NCI-H2171 (cell line): ENCODE data around the gene HHIP.

ENCODE experiments used
- DNase-seq: peaks from one replicate; lab custom pipeline; 2025; lab: John Stamatoyannopoulos, UW

The HHIP gene

DNA sequence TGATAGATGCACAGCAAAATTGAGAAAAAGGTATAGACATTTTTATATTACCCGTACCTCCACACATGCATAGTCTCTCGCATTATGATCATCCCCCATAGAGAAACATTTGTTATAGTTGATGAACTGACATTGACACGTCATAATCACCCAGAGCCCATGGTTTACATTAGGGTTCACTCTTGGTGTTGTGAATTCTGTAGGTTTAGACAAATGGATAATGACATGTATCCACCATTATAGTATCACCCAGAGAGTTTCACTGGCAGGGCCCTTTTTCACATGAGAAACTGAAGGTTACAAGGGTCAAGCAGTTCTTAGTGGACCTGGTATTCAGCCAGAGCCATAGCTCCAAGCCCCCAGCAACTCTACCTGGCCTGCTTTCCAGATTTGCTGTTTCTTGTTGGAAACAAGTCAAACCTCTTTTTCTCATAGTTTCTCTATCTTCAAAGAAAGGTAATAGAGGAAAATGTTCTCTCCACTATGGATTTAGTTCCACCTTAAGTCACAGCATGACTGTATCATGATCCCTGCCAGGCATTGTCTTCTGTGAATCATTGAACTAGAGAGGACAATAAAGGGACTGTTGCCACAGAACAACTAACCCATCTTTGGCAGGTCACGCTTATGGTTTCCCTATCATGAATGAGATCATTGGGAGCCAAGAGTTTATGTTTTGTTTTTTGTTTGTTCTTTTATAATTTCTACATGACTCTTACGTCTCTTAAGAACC, 64.0 kb downstream of the HHIP start:
- no peak for DNase-seq

DNA sequence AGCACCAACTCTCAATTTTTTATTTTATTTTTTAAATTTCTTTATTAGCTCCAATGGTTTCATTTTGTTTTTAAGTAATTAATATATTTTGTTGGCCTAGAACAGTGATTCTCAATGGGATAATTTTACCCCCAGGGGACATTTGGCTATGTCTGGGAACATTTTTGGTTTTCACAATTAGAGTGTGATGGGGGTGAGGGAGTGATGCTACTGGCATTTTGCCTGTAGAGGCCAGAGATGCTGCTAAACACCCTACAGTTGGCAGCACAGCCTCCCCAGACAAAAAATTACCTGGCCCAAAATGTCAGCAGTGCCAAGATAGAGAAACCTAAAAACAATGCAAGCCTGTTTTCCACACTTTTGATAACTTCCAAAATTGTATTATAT, 64.6 kb downstream of the HHIP start:
- no peak for DNase-seq

DNA sequence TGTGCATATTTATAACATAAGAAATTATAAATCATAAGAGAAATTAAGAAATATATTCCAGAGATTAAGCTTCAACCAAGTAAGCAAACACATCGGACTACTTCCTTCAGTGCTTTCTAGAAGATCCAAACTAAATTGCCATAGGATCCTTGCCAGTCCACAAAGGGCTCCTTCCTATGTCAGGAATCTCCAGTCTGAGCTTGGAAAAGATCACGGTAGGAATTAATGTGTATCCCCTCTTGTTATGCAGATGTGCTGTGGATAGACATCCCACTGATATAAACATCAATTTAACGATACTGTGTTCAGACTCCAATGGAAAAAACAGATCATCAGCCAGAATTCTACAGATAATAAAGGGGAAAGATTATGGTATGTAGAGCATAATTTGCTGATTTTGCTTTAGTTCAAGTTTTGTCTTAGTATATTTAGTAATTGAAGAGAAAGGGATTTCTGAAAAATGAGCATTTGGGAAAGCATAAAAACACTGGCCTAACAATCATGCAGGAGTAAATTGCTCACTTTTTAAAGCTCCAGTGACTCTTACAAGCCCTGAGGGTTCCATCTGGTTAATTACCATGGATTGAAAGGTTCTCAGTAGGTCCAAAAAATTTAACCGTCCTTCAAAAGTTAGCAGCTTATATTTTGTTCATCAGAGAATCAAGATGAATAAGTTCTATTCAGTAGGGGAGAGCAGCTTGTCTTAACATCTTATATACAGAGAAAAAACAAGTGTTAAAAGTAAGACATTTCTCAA, 65.9 kb downstream of the HHIP start:
- no peak for DNase-seq

DNA sequence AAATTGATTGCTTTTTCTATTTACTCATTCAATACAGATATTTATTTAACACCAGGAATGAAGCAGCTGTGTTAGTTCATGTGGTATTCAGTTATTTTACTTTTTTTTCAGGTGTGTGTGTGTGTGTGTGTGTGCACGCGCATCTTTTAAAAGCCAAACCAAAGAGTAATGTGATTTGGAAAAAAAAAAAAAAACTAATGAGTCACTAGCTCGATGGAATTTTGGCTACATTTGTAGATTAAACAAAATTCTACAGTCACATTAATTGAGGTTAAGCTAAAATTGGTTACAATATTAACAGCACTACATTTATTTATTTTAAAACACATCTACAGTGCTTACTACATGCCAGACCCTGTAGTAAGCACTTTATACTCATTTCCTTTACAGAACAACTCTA, 66.8 kb downstream of the HHIP start:
- DNase-seq: no peak

DNA sequence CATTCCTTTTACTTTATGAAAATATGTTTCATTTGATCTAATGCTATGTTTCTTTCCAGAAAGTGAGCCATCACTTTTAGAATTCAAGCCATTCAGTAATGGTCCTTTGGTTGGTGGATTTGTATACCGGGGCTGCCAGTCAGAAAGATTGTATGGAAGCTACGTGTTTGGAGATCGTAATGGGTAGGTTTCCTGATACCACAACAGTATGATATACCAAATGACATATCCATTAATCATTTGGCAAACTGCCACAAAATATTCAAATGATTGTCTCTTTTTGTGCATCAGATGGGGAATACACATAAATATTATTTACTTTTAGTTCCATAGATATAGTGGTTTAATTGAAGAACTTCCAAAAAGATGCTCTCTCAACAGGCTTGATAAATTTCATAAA, 68.2 kb downstream of the HHIP start:
- DNase-seq: no peak

DNA sequence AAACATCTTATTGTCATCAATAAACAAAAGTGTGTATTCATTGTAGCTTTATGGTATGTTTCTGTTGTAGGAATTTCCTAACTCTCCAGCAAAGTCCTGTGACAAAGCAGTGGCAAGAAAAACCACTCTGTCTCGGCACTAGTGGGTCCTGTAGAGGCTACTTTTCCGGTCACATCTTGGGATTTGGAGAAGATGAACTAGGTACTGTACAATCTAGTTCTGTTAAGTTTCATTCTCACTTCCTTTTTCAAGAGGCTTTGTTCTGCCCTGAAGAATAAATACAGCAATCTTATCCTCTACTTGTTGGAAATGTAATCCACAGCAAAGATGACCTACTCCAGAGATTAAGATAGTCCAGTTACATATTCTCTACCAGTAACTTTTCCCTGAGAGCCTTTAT, 69.3 kb downstream of the HHIP start:
- DNase-seq: no peak

DNA sequence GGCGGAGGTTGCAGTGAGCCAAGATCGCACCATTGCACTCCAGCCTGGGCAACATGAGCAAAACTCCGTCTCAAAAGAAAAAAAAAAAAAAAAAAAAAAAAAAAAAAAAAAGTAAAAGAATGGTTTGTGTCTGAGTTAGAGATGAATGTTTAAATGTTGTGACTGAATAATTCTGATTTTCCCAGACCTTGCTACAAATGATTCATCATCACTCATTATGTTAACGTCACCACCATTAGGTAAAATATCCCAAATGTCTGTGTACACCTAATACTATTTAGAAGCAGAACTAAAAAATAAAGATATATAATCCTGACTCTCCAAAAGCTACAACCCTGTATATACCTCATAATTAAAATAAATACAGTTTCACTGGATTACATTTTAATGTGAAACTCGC, 70.8 kb downstream of the HHIP start:
- no peak for DNase-seq

DNA sequence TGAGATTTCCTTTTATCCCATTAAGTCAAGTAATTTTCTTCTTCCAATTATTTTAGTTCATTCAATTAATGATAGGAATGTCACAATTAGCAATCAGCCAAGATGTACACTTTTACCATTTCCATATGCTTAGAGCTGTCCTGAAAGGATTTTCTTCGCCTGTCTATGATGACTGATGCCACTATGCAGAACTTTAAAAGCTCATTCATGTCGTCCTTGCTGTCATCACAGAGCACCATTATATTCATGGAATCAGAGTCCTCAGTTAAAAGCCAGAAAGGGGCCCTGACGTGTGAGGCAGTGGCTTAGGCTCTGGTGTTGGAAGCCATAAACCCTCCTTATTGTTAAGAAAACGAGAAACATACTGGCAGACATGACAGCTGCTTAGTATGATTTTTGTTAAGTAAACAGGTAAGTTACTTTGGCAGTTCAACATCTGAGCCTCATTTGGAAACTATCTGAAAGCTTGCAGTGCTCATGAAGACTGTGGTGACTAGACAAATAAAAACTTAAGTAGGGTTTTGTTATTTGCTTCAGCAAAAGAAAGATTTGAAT, 73.1 kb downstream of the HHIP start:
- DNase-seq: no peak

DNA sequence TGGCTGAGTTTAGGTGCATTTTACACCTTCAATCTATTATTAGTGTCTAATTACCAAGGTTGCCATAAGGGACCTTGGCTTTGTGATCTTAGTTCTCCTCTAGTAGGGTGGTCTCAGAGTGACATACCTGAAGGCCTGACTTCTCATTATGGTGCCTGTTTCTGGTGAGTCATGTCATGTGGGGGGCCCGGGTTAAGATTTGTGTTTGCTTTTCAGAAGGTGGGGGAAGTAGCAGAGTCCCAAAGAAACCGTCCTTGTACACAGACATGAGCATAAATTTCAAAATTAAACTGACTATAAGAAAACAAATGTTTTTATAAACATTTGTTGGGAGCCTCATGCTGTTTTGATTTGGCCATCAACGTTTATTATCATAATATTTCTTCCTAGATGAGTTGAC, 74.5 kb downstream of the HHIP start:
- DNase-seq: no peak

DNA sequence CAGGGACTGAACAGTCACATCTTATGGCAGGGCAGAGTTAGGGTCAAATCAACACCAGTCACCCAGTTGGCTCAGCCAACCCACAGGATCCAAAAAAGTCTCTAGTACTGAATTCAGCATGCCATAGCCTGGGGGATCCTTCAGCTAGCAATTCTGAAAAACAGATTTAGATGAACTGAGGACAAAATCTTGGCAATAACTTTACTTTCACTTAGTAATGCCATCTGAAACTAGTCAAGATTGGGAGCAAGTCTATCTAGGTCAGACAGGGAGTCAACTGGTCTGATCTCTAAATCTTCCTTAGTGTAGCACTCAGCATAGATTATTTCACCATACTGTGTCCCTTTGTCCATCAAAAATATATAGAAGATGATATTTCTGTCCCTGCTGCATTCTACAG, 76.0 kb downstream of the HHIP start:
- DNase-seq: no peak

DNA sequence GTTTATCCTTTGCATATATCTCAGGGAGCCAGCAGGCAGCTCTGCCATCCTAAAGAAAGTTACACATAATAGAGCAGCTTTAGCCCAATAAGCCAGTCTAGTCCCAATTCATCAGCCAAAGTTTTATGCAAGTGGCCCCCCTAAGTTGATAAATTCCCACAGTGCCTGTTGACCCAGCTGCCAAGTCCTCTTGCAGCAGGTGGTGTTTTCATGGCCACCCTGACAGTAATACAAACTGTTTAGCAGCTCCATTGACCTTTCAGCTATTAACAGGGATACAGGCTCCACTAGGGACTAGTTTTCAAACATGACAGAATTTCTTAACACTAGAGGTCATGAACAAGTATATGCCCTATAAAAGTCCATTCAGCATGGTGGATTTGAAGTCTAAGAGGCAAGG, 77.5 kb downstream of the HHIP start:
- no peak for DNase-seq

DNA sequence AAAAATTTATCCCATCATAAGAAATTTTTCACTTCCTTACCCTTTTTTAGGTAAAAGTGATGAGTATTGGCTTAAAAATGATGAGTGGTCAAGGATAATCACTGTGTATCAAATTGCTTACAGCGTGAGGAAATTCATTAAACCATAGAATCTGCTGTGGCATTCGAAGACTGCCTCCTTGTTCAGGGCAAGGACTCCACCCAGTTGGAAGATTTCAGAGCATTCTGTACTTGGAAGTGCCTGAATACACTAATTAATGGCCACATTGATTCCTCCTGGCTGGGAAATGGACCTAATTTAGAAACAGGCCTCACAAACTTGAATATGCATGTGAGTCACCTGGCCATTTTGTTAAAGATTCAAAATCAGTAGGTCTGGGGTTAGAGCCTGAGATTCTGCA, 83.2 kb downstream of the HHIP start:
- DNase-seq: no peak

DNA sequence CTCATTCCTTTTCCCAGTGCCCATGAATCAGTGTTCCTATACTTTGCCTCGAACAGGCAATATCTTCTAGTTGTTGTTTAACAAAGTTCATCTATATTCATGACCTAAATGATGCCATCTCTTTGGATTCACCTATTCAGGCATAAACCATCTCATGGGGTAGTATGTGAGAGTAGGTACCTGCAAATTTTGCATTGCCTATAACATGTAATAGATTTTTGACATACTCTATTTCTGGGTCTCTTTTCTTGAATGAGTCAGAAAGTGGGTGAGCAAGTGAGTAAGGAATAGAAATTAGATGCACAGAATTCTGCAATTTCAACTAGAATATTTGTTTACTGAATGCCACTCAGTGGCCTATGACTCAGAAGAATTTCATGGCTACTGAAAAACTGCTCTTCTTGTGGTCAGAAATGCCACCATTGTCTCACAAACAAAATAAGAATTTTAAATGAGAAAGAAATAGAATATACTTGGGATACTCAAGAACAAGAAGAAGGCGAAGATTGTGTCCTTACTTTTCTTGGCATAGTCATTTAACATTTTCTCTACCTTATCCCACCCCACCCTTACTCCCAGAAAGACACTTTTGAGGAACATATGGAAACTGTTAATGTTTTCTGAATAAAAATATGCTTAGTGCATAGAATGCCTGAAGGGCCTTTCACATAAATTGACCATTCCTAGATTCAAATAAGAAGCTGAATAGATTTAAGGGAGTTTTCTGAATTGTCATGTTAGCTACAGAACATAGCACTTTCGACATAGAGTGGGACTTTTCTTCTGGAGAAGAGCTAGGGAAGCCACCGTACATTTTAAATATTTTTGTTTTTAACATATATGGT, 86.8 kb downstream of the HHIP start:
- DNase-seq: no peak

DNA sequence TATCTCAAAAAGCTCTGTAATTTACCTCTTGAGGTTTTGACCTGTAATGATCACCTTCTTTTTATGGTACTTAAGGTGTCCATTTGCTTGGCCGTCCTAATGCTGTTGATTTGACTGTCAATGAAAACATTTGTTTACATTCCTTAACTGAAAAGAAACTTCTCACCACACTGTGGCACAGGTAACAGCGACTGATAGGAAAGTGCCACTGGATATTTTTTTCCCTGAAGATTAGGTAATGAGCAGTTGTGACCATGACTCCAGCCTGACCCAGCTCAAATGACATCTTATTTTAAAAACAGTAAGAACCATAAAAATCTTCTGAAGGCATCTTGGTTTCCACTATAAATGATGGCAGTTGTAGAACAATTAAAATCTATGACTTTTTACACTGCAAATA, 87.6 kb downstream of the HHIP start:
- no peak for DNase-seq

DNA sequence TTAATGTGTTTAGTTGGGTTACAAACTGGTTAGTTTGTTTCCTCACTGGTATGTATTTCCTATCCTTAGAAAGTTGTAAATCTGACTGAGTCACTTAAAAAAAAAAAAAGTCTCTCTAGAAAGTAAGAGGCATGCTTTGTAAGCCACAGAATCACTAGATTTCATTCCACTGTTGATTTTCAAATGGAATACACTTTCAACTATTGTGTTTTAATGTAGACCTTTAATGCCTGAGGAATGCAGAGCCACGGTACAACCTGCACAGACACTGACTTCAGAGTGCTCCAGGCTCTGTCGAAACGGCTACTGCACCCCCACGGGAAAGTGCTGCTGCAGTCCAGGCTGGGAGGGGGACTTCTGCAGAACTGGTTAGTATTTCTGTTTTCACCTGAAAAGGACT, 88.6 kb downstream of the HHIP start:
- no peak for DNase-seq

DNA sequence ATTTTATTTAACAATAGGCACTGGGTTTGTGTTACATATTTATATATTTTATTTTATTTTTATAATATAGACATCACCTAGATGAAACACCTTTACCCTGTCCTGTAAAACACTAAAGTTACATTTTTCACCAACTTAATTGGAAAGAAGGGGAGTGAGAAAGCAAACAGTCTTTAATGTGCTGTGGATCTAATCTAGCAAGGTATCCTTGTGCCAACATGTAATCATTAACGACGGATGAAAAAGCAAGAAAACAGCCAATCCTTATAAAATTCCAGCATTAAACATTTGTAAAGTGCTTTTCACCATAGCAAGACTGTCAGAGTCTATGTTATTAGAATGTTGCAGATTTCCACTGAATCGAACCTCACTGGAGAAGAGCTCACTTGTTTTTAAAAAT, 92.7 kb downstream of the HHIP start:
- no peak for DNase-seq

DNA sequence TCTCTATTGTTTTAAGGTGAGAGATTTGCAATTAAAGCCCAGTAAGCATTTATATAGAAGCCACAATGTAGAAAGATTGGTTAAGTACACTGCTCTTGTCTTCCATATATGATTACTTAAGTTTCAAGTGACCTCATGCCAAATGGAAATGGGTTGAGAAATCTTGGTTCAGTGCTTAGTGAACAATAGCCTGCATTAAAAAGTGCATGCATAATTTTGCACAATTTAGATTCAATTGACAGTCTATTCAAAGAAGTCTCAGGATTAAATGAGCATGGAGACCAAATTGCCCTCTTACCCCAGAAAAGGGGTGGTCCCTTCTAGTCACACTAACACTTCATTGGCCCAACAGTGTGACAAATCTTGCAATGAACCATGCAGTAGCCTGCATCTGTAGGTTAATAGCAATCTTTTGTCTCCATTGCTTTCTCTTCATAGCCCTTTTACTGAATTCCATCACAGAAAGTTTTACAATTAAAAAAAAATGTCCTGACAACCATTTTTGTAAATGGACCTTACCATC, 93.6 kb downstream of the HHIP start:
- DNase-seq: no peak

DNA sequence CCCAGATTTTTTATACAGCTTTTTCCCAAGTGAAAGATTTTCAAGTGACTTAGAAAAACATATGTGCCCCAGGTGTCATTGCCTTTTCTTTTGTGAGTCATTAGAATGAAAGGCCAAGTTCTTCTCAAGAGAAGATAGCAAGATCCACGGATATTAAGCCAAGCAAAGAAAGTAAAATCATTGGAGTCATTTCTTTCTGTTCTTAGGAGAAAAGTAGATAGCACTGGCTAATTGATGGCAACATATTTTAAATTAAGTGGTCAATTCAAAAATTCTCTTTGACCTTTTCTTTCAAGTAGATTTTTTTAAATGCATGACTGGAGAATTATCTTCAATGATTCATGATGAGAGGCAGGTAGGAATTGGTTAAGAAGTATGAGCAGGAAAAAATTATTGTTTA, 94.4 kb downstream of the HHIP start:
- no peak for DNase-seq

DNA sequence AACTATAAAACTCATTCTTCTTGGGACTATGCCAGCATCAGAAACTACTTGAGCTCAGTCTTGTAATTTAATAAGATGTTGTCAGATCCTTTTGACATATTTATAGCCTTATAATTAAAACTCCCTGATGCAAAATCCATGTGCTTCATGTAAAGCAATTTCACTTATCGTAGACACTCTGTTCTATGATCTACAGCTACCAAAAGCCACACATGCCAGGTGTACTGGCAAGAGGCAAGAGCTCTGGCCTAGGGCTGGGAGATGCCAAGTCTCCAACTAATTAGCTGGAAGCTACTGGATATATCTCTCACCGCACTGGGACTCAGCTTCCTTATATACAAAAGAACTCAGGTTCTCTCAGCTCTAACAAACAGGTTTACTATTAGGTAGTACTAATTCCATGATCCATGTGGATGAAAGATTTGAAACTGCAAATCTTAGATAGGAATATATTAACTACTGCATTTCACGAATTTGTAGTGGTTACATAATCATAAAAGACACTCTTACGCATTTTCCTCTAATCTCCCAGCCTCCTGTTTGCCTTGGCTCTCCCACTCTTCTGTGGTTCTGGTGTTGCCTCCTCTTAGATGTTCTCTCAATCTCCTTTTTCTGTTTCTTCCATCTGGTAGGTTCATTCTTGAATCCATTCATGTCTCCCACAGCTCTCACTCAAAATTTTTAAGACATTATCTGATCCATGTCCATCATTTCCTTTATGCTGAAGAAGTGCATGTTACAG, 103.0 kb downstream of the HHIP start:
- DNase-seq: no peak

DNA sequence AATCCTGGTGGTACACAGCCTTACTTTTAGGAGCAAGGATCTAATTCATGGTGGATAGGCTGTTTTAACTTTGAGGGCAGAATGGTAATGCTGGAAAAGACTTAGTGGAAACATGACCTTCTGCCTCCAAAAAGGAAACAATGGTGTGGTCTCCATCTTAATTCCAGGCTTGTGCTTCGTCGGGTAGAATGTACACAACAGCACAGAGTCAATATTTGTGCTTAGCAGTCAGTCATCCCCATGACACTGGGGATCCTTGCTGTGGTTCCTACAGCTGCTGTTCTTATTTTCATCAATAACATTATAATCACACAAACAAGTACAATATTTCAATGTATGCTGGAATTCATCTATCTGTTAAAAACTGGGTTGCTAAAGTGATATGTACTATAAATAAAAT, 104.4 kb downstream of the HHIP start:
- no peak for DNase-seq

DNA sequence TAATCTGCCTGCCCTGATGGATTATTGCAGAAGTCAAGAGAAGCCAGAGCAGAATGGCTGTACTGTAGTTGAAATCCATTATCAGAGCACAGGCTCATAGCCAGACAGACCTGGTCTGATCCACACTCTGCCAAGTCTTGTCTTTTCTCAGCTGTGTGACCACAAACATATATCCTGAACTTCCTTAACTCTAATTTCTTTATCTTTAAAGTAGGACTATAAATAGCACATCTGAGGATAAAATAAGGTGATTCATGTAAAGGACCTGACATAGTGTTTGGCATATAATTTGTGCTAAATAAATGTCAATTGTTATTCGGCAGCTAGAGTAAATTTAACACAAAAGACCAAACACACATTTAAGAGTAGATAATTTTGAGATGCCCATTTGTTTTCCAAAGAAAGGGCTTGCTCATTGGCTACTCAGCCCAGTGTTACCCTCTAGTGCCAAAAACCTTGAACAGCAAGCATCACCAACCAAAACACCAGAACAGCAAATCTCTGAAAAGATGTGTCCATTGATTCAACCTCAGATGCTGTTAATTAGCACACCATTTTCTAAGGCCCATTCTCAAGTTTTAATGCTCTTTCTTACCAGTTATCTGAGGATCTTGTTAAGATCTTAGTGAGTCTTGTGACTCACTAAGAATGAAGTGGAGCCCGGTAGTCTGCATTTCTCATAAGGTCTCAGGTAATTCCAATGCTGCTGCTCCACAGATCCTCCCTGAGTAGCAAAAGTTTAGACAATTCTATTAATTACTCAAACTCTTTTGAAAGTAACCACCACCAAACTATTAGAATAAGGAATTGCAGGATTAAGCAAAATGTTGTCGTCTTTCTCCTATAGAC, 108.8 kb downstream of the HHIP start:
- no peak for DNase-seq
